Stimulated activated CD4-positive, alpha-beta T cell treated with anti-CD3 and anti-CD28 coated beads, Interleukin-12 subunit alpha, Interleukin-12 subunit beta, amount 100 ng/mL, for 4 hours (primary cell): ENCODE measurements around the gene UGT1A10.
"Not testable (repeated sequence)": the region's sequence is repeated elsewhere in the genome, so short reads cannot be mapped to it uniquely, and the experiment has no call there.

Experiments used
- DNase-seq: peaks from one replicate; pipeline ENCODE4 v3.0.0-alpha.2; 2020

UGT1A10 gene

DNA sequence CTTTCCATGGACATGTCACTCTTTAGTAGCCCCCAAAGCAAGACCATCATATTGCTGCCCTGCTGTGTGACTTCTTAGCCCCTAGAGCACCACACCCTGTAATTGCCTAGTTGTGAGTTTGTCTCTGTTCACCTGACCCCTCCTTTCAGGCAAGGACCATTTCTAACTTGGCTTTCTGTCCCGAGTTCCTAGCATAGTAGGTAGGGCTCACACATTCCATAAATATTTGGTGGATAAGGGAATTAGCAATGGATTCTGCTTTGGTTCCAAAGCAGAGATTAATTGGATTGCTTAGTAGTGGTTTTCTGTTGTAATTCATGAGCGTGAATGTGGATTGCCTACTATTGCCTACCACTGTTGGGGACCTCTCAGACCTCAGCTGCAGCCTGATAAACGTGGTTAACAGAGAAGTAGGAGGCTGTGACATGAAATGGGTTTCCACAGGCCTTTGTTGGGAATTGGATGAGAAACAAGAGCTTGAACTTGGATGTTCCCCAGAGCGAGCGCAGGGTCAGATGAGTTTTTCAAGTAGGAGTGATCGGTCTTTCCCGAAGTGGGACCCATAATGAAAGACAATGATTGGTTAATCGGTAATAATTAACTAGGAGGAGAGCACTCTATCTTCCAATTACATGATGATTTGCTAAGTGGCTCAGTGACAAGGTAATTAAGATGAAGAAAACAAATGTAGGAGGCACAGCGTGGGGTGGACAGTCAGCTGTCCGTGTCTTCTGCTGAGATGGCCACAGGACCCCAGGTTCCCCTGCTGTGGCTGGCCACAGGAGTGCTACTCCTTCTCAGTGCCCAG is 110.4 kb downstream of the UGT1A10 start:
- no peak for DNase-seq

- DNase-seq = no peak
These were observed 111.0 kb downstream of the UGT1A10 start for GRCh38 chr2:233747283-233747544.

DNA sequence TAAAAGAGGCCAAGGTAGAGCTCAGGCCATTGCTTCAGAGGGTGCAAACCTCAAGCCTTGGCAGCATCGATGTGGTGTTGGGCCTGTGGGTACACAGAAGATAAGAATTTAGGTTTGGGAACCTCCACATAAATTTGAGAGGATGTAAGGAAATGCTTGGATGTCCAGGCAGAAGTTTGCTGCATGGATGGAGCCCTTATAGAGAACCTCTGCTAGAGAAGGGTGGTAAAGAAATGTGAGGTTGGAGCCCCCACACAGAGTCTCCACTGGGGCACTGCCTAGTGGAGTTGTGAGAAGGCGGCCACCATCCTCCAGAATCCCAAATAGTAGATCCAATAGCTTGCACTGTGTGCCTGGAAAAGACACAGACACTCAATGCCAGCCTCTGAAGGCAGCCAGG is 114.4 kb downstream of the UGT1A10 start:
- not testable (repeated sequence) for DNase-seq

DNA sequence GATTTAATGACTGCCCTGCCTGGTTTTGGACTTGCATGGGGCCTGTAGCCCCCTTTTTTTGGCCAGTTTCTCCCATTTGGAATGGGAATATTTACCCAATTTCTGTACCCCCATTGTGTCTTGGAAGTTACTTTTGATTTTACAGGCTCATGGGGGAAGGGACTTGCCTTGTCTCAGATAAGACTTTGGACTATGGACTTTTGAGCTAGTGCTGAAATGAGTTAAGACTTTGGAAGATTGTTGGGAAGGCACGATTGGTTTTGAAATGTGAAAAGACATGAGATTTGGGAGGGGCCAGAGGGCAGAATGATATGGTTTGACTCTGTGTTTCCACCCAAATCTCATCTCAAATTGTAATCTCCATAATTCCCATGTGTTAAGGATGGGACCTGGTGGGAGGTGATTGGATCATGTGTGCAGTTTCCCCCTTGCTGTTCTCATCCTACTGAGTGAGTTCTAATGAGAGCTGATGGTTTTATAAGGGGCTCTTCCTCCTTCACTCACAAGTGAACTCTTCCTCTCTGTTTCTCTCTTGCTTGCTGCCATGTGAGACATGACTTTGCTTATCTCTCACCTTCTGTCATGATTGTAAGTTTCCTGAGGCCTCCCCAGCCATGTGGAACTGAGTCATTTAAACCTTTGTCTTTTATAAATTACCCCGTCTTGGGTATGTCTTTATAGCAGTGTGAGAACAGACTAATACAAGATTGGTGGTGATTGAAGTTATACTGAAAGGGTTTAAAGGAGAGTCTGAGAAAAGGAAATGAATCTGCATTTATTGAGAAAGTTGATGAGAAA is 115.2 kb downstream of the UGT1A10 start:
- DNase-seq = not testable (repeated sequence)

DNA sequence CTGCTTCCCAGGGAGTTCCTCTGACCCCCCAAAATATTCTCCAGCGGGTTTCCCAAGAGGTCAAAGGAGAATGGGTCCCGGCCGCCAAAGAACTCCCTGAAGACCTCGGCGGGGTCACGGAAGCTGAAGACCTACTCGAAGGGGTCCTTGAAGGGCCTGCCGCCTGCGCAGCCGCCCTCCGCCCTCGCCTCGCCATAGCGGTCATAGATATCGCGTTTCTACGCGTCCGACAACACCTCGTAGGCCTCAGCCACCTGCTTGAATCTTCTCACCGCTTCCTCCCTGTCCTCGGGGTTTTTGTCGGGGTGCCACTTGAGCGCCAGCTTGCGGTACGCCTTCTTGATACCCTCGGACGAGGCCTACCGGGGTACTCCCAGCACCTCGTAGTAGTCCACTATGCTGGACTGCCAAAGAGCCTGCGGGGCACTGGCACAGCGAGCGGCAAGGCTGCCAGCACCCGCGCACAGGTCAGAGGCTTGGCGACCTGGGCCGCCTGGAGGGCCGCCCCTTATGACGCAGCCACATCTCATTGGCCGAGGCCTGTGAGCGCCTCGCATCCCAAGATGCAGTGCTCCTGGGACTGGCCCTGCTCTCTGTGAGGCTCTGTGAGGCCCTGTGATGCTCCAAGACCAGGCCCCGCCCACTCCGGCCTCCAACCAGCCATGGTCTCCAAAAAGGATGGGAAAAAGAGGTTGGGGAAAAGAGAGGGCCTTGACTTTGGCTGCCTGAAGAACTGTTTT is 118.8 kb downstream of the UGT1A10 start:
- DNase-seq = no peak

DNA sequence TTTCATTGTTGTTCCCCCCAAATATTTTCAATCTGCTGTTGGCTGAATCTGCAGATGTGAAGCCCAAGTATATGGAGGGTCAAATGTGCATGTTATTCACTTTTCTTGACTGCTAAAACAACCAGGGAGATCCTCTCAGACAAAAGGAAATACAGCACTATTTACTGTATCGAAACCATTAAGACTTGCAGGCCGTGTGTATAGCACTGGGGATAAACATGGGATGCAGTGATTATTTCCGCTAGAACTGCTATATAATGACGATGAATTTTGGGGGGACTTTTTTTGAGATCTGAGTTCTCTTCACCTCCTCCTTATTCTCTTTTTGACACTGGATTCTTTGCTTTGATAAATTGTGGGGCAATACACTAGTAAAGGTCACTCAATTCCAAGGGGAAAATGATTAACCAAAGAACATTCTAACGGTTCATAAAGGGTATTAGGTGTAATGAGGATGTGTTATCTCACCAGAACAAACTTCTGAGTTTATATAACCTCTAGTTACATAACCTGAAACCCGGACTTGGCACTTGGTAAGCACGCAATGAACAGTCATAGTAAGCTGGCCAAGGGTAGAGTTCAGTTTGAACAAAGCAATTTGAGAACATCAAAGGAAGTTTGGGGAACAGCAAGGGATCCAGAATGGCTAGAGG is 120.3 kb downstream of the UGT1A10 start:
- no peak for DNase-seq

DNA sequence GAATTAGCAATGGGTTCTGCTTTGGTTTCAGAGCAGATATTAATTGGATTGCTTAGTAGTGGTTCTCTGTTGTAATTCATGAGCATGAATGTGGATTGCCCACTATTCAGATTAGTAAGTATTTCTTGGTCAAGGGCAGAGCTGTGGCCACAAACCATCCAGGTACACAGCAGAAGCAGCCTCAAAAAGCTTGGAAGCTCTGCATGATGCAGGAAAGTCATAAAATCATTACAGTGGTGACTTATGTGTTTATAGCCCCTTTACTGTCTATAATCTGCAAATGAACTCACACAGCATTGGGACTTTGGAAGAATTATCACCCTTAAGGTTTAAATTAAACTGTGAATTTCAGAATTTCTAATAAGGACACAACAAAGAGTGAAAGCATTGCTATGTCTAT is 121.9 kb downstream of the UGT1A10 start:
- DNase-seq = no peak

DNA sequence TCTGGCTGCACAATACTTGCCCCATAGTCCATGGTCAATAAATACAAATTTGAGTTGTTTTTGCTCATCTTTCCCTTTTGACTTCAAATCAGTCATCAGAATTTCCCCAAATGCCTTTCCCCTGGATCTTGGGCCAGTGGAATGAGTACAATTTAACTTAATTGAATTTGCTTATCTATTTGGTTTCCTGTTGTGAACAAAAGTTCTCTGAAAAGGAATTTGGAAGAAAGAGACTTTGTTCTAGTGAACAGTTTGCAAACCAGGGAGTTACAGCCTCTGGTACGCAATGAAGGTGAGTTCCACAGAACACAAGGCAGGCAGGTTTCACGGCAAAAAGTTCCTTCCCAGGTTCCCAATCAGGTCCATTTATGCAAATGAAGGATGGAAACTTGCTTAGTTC is 122.6 kb downstream of the UGT1A10 start:
- DNase-seq = no peak

GRCh38 chr2:233760043-233760442 is 123.8 kb downstream of the UGT1A10 start, which contains the start of gene UGT1A1:
TSS of gene UGT1A1 (plus strand) at chr2:233760270. CDS start at chr2:233760288, 18 bp downstream.
- DNase-seq = no peak

- DNase-seq = no peak
These were observed 125.0 kb downstream of the UGT1A10 start for GRCh38 chr2:233761040-233761769.

- DNase-seq = no peak
These were observed 128.0 kb downstream of the UGT1A10 start for GRCh38 chr2:233764264-233764663.

- DNase-seq = no peak
These were observed 128.5 kb downstream of the UGT1A10 start for GRCh38 chr2:233764761-233765160.

DNA sequence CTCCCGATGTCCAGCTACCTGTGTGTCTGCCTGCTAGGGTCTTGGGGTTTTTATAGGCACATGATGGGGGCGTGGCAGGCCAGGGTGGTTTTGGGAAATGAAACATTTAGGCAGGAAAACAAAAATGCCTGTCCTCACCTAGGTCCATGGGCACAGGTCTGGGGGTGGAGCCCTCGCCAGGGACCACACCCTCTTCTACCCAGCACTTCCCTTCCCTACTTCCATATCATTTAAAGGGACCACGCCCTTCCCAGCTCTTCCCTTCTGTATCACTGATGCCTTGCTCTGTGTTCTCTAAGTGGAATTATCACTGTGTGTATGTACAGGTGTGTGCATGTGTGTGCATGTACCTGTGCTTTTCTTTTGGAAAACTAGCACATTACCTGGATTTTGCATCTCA is 130.2 kb downstream of the UGT1A10 start:
- DNase-seq = no peak

GRCh38 chr2:233768076-233768475 is 131.8 kb downstream of the UGT1A10 start:
- DNase-seq = no peak

GRCh38 chr2:233769260-233769659 is 133.0 kb downstream of the UGT1A10 start:
- DNase-seq = no peak

DNA sequence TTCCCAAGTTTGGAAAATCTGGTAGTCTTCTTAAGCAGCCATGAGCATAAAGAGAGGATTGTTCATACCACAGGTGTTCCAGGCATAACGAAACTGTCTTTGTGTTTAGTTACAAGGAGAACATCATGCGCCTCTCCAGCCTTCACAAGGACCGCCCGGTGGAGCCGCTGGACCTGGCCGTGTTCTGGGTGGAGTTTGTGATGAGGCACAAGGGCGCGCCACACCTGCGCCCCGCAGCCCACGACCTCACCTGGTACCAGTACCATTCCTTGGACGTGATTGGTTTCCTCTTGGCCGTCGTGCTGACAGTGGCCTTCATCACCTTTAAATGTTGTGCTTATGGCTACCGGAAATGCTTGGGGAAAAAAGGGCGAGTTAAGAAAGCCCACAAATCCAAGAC is 135.9 kb downstream of the UGT1A10 start:
- DNase-seq = no peak

DNA sequence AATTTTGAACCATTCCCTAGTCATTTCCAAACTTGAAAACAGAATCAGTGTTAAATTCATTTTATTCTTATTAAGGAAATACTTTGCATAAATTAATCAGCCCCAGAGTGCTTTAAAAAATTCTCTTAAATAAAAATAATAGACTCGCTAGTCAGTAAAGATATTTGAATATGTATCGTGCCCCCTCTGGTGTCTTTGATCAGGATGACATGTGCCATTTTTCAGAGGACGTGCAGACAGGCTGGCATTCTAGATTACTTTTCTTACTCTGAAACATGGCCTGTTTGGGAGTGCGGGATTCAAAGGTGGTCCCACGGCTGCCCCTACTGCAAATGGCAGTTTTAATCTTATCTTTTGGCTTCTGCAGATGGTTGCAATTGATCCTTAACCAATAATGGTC is 136.3 kb downstream of the UGT1A10 start:
- DNase-seq = no peak

- DNase-seq = no peak
These were observed 137.6 kb downstream of the UGT1A10 start for GRCh38 chr2:233773854-233774253.

- no peak for DNase-seq
These were observed 139.2 kb downstream of the UGT1A10 start for GRCh38 chr2:233775414-233775813.

DNA sequence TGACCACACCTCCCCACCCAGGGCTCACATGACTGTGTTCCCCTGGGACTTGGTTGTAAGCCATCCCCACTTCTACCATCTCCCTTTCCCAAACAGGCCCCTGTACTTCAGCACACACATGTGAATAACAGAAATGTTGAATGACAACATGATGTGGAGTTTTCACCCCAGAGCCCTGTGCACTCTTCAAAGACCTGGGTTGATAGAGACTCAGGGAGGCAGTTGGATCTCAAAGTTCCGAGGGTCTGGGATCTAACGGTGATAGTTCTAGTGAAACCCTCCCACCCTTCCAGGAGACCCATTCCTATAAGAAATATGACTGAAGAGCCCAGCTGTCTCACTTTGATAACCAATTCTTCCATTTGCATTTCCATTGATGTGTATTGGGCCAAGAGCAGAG is 141.8 kb downstream of the UGT1A10 start, which contains the start of gene MROH2A:
Gene MROH2A (plus strand): TSS at position 301 of the 400 bp plus-strand sequence. CDS start 1,029 bp downstream, outside the sequence.
- no peak for DNase-seq

DNA sequence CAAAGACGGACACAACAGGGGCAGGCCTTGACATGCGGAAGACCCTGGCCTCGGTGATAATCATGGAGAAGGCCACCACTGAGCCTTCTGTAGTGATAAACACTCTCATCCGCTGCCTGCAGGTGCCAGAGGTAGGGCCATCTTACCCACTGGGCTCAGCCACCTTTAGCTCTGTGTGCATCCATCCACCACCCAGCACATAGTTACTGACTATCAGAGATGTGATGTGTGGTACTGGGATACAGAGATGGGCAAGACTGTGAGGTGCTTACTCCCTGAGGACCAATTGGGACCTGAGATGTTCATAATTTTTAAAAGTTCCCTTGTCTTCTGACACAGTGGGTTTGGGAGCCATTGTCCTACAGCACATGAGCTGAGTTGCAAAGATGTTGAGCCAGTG is 143.5 kb downstream of the UGT1A10 start:
- no peak for DNase-seq

DNA sequence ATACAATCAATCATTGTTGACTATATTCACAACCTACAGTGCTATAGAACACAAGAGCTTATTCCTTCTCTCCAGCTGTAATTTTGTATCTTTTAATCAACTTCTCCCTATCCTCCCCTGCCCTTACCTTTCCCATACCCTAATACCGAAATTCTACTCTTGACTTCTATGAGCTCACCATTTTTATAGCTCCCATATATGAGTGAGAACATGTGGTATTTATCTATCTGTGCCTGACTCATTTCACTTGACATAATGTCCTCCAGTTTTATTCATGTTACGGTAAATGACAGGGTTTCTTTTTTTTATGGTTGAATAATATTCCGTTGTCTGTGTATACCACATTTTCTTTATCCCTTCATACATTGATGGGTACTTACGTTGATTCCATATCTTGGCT is 144.5 kb downstream of the UGT1A10 start:
- DNase-seq = no peak
